GM23338 (cell line): Measurements from ENCODE around the gene NDNF. TPM values are rescaled to one million over a fixed set of nuclear protein-coding genes. Genes with fewer than 3 reads are reported as not detected.

Source experiments
- ATAC-seq: fragments of 200-7000 bp; cut with Tn5 transposase; 3 replicates; pipeline ENCODE4 v1.9.1; 2020
- DNase-seq: peaks from one replicate; pipeline ENCODE4 v3.0.0-alpha.2; 2015; ENCODE audit warnings: low spot score
- H2AFZ ChIP-seq: fragments of 200-600 bp; sonication (generic); 2 replicates; pipeline ENCODE4 v1.8.0; 2016; ENCODE audit warnings: antibody characterized with exemption, mild to moderate bottlenecking, moderate library complexity
- H3F3A ChIP-seq: fragments of 200-600 bp; sonication (generic); replicated peaks from 2 replicates; pipeline ENCODE4 v1.8.0; 2017; ENCODE audit warnings: antibody characterized with exemption, mixed run types, low read depth
- H3K27ac ChIP-seq: fragments of 200-600 bp; sonication (generic); 2 replicates; pipeline ENCODE4 v1.6.1; 2016; ENCODE audit warnings: low read depth
- H3K27me3 ChIP-seq: fragments of 200-600 bp; sonication (generic); 2 replicates; pipeline ENCODE4 v1.8.0; 2016; ENCODE audit warnings: mild to moderate bottlenecking, mixed run types, moderate library complexity; ENCODE audit not compliant: insufficient read depth
- H3K36me3 ChIP-seq: fragments of 200-600 bp; sonication (generic); 2 replicates; pipeline ENCODE4 v1.8.0; 2016; ENCODE audit warnings: mild to moderate bottlenecking; ENCODE audit not compliant: insufficient read depth
- H3K4me1 ChIP-seq: fragments of 200-600 bp; sonication (generic); 2 replicates; pipeline ENCODE4 v1.8.0; 2016; ENCODE audit warnings: mild to moderate bottlenecking, moderate library complexity; ENCODE audit not compliant: insufficient read depth
- H3K4me2 ChIP-seq: fragments of 200-600 bp; sonication (generic); 2 replicates; pipeline ENCODE4 v1.7.1; 2017; ENCODE audit warnings: mixed run types
- H3K4me3 ChIP-seq: fragments of 200-600 bp; sonication (generic); 2 replicates; pipeline ENCODE4 v1.6.1; 2016; ENCODE audit warnings: mixed run types
- H3K79me2 ChIP-seq: fragments of 200-600 bp; sonication (generic); replicated peaks from 2 replicates; pipeline ENCODE4 v1.8.0; 2017; ENCODE audit warnings: mild to moderate bottlenecking; ENCODE audit not compliant: insufficient read depth
- H3K9me2 ChIP-seq: fragments of 200-600 bp; sonication (generic); 2 replicates; pipeline ENCODE4 v1.8.0; 2017; ENCODE audit not compliant: insufficient read depth
- H4K20me1 ChIP-seq: fragments of 200-600 bp; sonication (generic); replicated peaks from 2 replicates; pipeline ENCODE4 v1.8.0; 2017; ENCODE audit warnings: mild to moderate bottlenecking; ENCODE audit not compliant: insufficient read depth
- H3K27ac Mint-ChIP-seq: 2 replicates; pipeline ENCODE4 v1.8.0; 2020; ENCODE audit warnings: inconsistent platforms, mild to moderate bottlenecking, moderate library complexity, mixed read lengths
- H3K27me3 Mint-ChIP-seq: 3 replicates; pipeline ENCODE4 v1.8.0; 2022; ENCODE audit warnings: low read depth, mild to moderate bottlenecking, moderate library complexity, mixed read lengths, inconsistent platforms; ENCODE audit not compliant: insufficient read depth, poor library complexity
- H3K36me3 Mint-ChIP-seq: 3 replicates; pipeline ENCODE4 v1.8.0; 2021; ENCODE audit warnings: low read depth, mild to moderate bottlenecking, inconsistent platforms, moderate library complexity, mixed read lengths
- H3K4me1 Mint-ChIP-seq: 3 replicates; pipeline ENCODE4 v1.8.0; 2020; ENCODE audit warnings: mild to moderate bottlenecking, inconsistent platforms, mixed read lengths
- H3K4me3 Mint-ChIP-seq: 3 replicates; pipeline ENCODE4 v1.8.0; 2021; ENCODE audit warnings: moderate library complexity, mild to moderate bottlenecking, inconsistent platforms, mixed read lengths
- H3K9me3 Mint-ChIP-seq: 3 replicates; pipeline ENCODE4 v1.8.0; 2020; ENCODE audit warnings: moderate library complexity, mild to moderate bottlenecking, inconsistent platforms, mixed read lengths
- CREB1 ChIP-seq: fragments of 250-450 bp; sonication (Bioruptor Pico); IDR thresholded peaks from 2 replicates; pipeline ENCODE4 v1.5.0; 2020; ENCODE audit warnings: low read depth, mild to moderate bottlenecking, moderate library complexity
- ETS1 ChIP-seq: IDR thresholded peaks from 2 replicates; pipeline ENCODE4 v1.6.1; 2016; ENCODE audit warnings: antibody characterized with exemption
- EZH2phosphoT487 ChIP-seq: fragments of 200-600 bp; sonication (generic); IDR thresholded peaks from one replicate; pipeline ENCODE4 v1.8.1; 2018; ENCODE audit warnings: antibody characterized with exemption; ENCODE audit not compliant: unreplicated experiment
- JUNB ChIP-seq: IDR thresholded peaks from one replicate; pipeline ENCODE4 v1.6.1; 2016; ENCODE audit warnings: antibody characterized with exemption; ENCODE audit not compliant: unreplicated experiment
- POLR2AphosphoS5 ChIP-seq: IDR thresholded peaks from 2 replicates; pipeline ENCODE4 v1.6.1; 2016; ENCODE audit warnings: antibody characterized with exemption, low read depth
- STAT1 ChIP-seq: IDR thresholded peaks from one replicate; pipeline ENCODE4 v1.6.1; 2016; ENCODE audit warnings: antibody characterized with exemption; ENCODE audit not compliant: unreplicated experiment
- ZNF331 ChIP-seq: fragments of 250-450 bp; sonication (Bioruptor Pico); IDR thresholded peaks from 2 replicates; pipeline ENCODE4 v1.5.0; 2020; ENCODE audit warnings: low read depth, mild to moderate bottlenecking, moderate library complexity
- polyA plus RNA-seq: library from polyadenylated mRNA; unstranded; fragments of >200 nt; fragmentation: Nextera tagmentation; extraction: Ambion mirVana; gene quantifications from 2 replicates; pipeline ENCODE4 v1.2.1, GENCODE V29; 2016
- total RNA-seq: library from RNA; depleted of rRNA; stranded (reverse); fragments of >200 nt; shearing (Covaris generic); gene quantifications from 2 replicates; pipeline ENCODE4 v1.2.3, GENCODE V29; 2014
- TF ChIP-seq, protein P1 (sequence below): fragments of 250-450 bp; sonication (Bioruptor Pico); IDR thresholded peaks from 2 replicates; pipeline ENCODE4 v1.5.0; 2020; ENCODE audit warnings: mild to moderate bottlenecking, moderate library complexity
- TF ChIP-seq, protein P2 (sequence below): IDR thresholded peaks from one replicate; pipeline ENCODE4 v1.6.1; 2018; ENCODE audit warnings: antibody characterized with exemption; ENCODE audit not compliant: unreplicated experiment

The NDNF gene
- total and polyA plus RNA-seq, 2 experiments from 2014 or later, result 0.31 to 0.73 TPM

- TF ChIP-seq, protein P1, sequence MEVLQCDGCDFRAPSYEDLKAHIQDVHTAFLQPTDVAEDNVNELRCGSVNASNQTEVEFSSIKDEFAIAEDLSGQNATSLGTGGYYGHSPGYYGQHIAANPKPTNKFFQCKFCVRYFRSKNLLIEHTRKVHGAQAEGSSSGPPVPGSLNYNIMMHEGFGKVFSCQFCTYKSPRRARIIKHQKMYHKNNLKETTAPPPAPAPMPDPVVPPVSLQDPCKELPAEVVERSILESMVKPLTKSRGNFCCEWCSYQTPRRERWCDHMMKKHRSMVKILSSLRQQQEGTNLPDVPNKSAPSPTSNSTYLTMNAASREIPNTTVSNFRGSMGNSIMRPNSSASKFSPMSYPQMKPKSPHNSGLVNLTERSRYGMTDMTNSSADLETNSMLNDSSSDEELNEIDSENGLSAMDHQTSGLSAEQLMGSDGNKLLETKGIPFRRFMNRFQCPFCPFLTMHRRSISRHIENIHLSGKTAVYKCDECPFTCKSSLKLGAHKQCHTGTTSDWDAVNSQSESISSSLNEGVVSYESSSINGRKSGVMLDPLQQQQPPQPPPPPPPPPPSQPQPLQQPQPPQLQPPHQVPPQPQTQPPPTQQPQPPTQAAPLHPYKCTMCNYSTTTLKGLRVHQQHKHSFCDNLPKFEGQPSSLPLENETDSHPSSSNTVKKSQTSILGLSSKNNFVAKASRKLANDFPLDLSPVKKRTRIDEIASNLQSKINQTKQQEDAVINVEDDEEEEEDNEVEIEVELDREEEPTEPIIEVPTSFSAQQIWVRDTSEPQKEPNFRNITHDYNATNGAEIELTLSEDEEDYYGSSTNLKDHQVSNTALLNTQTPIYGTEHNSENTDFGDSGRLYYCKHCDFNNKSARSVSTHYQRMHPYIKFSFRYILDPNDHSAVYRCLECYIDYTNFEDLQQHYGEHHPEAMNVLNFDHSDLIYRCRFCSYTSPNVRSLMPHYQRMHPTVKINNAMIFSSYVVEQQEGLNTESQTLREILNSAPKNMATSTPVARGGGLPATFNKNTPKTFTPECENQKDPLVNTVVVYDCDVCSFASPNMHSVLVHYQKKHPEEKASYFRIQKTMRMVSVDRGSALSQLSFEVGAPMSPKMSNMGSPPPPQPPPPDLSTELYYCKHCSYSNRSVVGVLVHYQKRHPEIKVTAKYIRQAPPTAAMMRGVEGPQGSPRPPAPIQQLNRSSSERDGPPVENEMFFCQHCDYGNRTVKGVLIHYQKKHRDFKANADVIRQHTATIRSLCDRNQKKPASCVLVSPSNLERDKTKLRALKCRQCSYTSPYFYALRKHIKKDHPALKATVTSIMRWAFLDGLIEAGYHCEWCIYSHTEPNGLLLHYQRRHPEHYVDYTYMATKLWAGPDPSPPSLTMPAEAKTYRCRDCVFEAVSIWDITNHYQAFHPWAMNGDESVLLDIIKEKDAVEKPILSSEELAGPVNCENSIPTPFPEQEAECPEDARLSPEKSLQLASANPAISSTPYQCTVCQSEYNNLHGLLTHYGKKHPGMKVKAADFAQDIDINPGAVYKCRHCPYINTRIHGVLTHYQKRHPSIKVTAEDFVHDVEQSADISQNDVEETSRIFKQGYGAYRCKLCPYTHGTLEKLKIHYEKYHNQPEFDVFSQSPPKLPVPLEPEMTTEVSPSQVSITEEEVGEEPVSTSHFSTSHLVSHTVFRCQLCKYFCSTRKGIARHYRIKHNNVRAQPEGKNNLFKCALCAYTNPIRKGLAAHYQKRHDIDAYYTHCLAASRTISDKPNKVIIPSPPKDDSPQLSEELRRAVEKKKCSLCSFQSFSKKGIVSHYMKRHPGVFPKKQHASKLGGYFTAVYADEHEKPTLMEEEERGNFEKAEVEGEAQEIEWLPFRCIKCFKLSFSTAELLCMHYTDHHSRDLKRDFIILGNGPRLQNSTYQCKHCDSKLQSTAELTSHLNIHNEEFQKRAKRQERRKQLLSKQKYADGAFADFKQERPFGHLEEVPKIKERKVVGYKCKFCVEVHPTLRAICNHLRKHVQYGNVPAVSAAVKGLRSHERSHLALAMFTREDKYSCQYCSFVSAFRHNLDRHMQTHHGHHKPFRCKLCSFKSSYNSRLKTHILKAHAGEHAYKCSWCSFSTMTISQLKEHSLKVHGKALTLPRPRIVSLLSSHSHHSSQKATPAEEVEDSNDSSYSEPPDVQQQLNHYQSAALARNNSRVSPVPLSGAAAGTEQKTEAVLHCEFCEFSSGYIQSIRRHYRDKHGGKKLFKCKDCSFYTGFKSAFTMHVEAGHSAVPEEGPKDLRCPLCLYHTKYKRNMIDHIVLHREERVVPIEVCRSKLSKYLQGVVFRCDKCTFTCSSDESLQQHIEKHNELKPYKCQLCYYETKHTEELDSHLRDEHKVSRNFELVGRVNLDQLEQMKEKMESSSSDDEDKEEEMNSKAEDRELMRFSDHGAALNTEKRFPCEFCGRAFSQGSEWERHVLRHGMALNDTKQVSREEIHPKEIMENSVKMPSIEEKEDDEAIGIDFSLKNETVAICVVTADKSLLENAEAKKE (CRISPR knock-in tag), result no peak
- TF ChIP-seq ETS1, result no peak
- no peak for TF ChIP-seq EZH2phosphoT487
- no peak for TF ChIP-seq JUNB
Observed at GRCh38 chr4:121070274-121070673, 2.1 kb downstream of the NDNF start (continued).

DNA sequence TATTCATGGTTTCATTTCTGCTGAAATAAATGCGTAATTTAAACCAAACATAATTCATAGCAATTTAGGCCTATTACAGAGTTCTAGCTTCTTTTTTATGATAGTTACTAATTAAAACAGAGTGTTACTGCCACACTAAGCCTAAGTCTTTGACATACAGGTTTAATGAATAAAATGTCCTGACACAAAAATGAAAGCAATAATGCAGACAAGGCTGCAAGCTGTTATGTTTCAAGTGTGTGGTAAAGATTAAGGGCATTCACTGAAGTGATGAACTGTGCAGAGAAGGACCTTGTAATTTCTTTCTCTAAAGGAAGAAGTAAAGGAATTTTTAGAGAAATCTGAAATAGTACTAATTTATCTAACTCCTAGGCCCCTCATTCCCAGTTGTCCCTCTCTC, 2.9 kb downstream of the NDNF start:
- Histone ChIP-seq H3F3A (no peaks in the 10 kb centered on the region), H3K27ac (no peak overlapping the region), H3K36me3 (no peaks in the 10 kb centered on the region), H3K27me3 (peaks cover 60% of the 10 kb centered on the region), H3K4me2 (peak overlapping the region; percentile 78; the same call in 1 of the 2 replicates), H3K79me2 (no peaks in the 10 kb centered on the region), H3K4me3 (no peak overlapping the region), H2AFZ (no peak overlapping the region), H3K4me1 (peaks cover 24% of the 10 kb centered on the region), H3K9me2 (no peaks in the 10 kb centered on the region), H4K20me1 (no peaks in the 10 kb centered on the region)
- Mint-ChIP-seq H3K27me3 (peaks cover 41% of the 10 kb centered on the region), H3K36me3 (no peaks in the 10 kb centered on the region), H3K4me1 (peaks cover 22% of the 10 kb centered on the region), H3K4me3 (no peak overlapping the region), H3K27ac (no peak overlapping the region), H3K9me3 (no peaks in the 10 kb centered on the region)
- ATAC-seq, result no peak
- TF ChIP-seq EZH2phosphoT487 (no peak), POLR2AphosphoS5 (no peak), ZNF331 (no peak), STAT1 (no peak), CREB1 (no peak)
- TF ChIP-seq, protein P2, sequence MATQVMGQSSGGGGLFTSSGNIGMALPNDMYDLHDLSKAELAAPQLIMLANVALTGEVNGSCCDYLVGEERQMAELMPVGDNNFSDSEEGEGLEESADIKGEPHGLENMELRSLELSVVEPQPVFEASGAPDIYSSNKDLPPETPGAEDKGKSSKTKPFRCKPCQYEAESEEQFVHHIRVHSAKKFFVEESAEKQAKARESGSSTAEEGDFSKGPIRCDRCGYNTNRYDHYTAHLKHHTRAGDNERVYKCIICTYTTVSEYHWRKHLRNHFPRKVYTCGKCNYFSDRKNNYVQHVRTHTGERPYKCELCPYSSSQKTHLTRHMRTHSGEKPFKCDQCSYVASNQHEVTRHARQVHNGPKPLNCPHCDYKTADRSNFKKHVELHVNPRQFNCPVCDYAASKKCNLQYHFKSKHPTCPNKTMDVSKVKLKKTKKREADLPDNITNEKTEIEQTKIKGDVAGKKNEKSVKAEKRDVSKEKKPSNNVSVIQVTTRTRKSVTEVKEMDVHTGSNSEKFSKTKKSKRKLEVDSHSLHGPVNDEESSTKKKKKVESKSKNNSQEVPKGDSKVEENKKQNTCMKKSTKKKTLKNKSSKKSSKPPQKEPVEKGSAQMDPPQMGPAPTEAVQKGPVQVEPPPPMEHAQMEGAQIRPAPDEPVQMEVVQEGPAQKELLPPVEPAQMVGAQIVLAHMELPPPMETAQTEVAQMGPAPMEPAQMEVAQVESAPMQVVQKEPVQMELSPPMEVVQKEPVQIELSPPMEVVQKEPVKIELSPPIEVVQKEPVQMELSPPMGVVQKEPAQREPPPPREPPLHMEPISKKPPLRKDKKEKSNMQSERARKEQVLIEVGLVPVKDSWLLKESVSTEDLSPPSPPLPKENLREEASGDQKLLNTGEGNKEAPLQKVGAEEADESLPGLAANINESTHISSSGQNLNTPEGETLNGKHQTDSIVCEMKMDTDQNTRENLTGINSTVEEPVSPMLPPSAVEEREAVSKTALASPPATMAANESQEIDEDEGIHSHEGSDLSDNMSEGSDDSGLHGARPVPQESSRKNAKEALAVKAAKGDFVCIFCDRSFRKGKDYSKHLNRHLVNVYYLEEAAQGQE, result no peak
- no peak for DNase-seq
